CD14-positive monocyte (primary cell): ENCODE data around the gene PCOLCE2. TPM values are rescaled to one million over a fixed set of nuclear protein-coding genes. Genes with fewer than 3 reads are reported as not detected.

Experiments used
- DNase-seq, 3 donors: peaks; one replicate each; pipeline ENCODE4 v3.0.0-alpha.2; 2011 to 2022
- H2AFZ ChIP-seq: 2 replicates; pipeline ENCODE4 v1.6.0; 2012; ENCODE audit warnings: mild to moderate bottlenecking, low read depth, low read length, inconsistent platforms; ENCODE audit not compliant: insufficient read depth, poor library complexity, severe bottlenecking
- H3K27ac ChIP-seq, 2 donors: 1 replicate in 1 of 2; 2 replicates in 1 of 2; pipeline ENCODE4 v1.5.1; 2012 to 2013; ENCODE audit warnings: low read length in 2 of 2, control low read depth in 1 of 2, inconsistent platforms in 1 of 2, low read depth in 1 of 2, mild to moderate bottlenecking in 1 of 2
- H3K27me3 ChIP-seq, 2 donors: one replicate each; pipeline versions ENCODE4 v1.6.0 to v1.6.1; 2011 to 2013; ENCODE audit warnings: low read length in 2 of 2; ENCODE audit not compliant: control insufficient read depth in 2 of 2, insufficient read depth in 2 of 2
- H3K36me3 ChIP-seq, 2 donors: replicated peaks in 1 of 2; 1 replicate in 1 of 2; 2 replicates in 1 of 2; pipeline versions ENCODE4 v1.5.1 to v1.6.1; 2012 to 2013; ENCODE audit warnings: low read length in 2 of 2, control low read depth in 1 of 2, inconsistent platforms in 1 of 2, mild to moderate bottlenecking in 1 of 2; ENCODE audit not compliant: insufficient read depth in 2 of 2, control insufficient read depth in 1 of 2
- H3K4me1 ChIP-seq, 2 donors: 1 replicate in 1 of 2; 2 replicates in 1 of 2; pipeline versions ENCODE4 v1.5.1 to v1.6.1; 2012 to 2013; ENCODE audit warnings: low read length in 2 of 2, control low read depth in 1 of 2, inconsistent platforms in 1 of 2, mild to moderate bottlenecking in 1 of 2, moderate library complexity in 1 of 2; ENCODE audit not compliant: insufficient read depth in 2 of 2, control insufficient read depth in 1 of 2
- H3K4me2 ChIP-seq: replicated peaks from 2 replicates; pipeline ENCODE3; 2012; ENCODE audit warnings: low read length, moderate library complexity, mild to moderate bottlenecking; ENCODE audit not compliant: poor library complexity, severe bottlenecking; ENCODE audit errors: extremely low read depth
- H3K4me3 ChIP-seq, 3 experiments: fragments of 200-600 bp in 1 of 3; sonication (generic) in 1 of 3; replicated peaks in 1 of 3; 1 replicate in 2 of 3; 2 replicates in 1 of 3; pipeline ENCODE4 v1.5.1; 2011 to 2013; ENCODE audit warnings: low read length in 3 of 3, mild to moderate bottlenecking in 3 of 3, control low read depth in 2 of 3, low read depth in 2 of 3, inconsistent platforms in 1 of 3, moderate library complexity in 1 of 3
- H3K79me2 ChIP-seq: 2 replicates; pipeline ENCODE4 v1.6.0; 2012; ENCODE audit warnings: mild to moderate bottlenecking, control low read depth, inconsistent platforms, low read length, moderate library complexity; ENCODE audit not compliant: insufficient read depth
- H3K9ac ChIP-seq: 2 replicates; pipeline ENCODE4 v1.6.0; 2017; ENCODE audit warnings: low read length, mild to moderate bottlenecking; ENCODE audit not compliant: insufficient read depth, poor library complexity, severe bottlenecking
- H3K9me3 ChIP-seq, 2 donors: replicated peaks in 1 of 2; 1 replicate in 1 of 2; 2 replicates in 1 of 2; pipeline versions ENCODE4 v1.5.1 to v1.6.1; 2012 to 2013; ENCODE audit warnings: low read length in 2 of 2, control low read depth in 1 of 2; ENCODE audit not compliant: control insufficient read depth in 1 of 2, insufficient read depth in 1 of 2
- H4K20me1 ChIP-seq: 2 replicates; pipeline ENCODE4 v1.6.0; 2012; ENCODE audit warnings: mild to moderate bottlenecking, low read length, control low read depth, moderate library complexity; ENCODE audit not compliant: insufficient read depth
- H3K27ac Mint-ChIP-seq, 7 donors: one replicate each; pipeline ENCODE4 v1.8.0; 2020; ENCODE audit warnings: mild to moderate bottlenecking in 7 of 7, mixed read lengths in 7 of 7, moderate library complexity in 6 of 7, inconsistent platforms in 2 of 7
- H3K27me3 Mint-ChIP-seq, 3 donors: one replicate each; pipeline ENCODE4 v1.8.0; 2021 to 2022; ENCODE audit warnings: low read depth in 3 of 3, mild to moderate bottlenecking in 3 of 3, mixed read lengths in 3 of 3, moderate library complexity in 3 of 3, inconsistent platforms in 1 of 3
- H3K36me3 Mint-ChIP-seq, 2 donors: one replicate each; pipeline ENCODE4 v1.8.0; 2020; ENCODE audit warnings: mixed read lengths in 2 of 2, inconsistent platforms in 1 of 2, mild to moderate bottlenecking in 1 of 2
- H3K4me1 Mint-ChIP-seq: one replicate; pipeline ENCODE4 v1.8.0; 2020; ENCODE audit warnings: mild to moderate bottlenecking, mixed read lengths
- H3K4me3 Mint-ChIP-seq, 2 donors: one replicate each; pipeline ENCODE4 v1.8.0; 2020; ENCODE audit warnings: mild to moderate bottlenecking in 2 of 2, mixed read lengths in 2 of 2, moderate library complexity in 1 of 2
- H3K9me3 Mint-ChIP-seq, 7 donors: one replicate each; pipeline ENCODE4 v1.8.0; 2020 to 2022; ENCODE audit warnings: mixed read lengths in 7 of 7, mild to moderate bottlenecking in 6 of 7, moderate library complexity in 6 of 7, inconsistent platforms in 2 of 7
- WGBS: methylation state at CpG from one replicate; pipeline ENCODE4 v1.1.5; 2013; ENCODE audit warnings: missing lambda C conversion rate; ENCODE audit not compliant: insufficient coverage; 5-methylcytosine and 5-hydroxymethylcytosine counted together
- intact Hi-C, 2 donors: fragments of 100-400 bp; cut with micrococcal nuclease; formaldehyde crosslinking; loops; one replicate each; pipeline versions ENCODE4 v1.15.0 to v1.15.1; 2023
- polyA plus RNA-seq, 3 donors: library from polyadenylated mRNA; depleted of rRNA in 1 of 3; unstranded in 2 of 3; stranded (reverse) in 1 of 3; fragments of 300-500 nt in 2 of 3; fragments of >200 nt in 1 of 3; fragmentation: Illumina TruSeq in 2 of 3; gene quantifications; 1 replicate in 2 of 3; 2 replicates in 1 of 3; pipeline ENCODE4 v1.2.3, GENCODE V29; 2012 to 2021
- TF ChIP-seq, protein P1 (sequence below): fragments of 200-600 bp; IDR thresholded peaks from one replicate; pipeline ENCODE4 v1.8.0; 2022; ENCODE audit warnings: antibody characterized with exemption, mild to moderate bottlenecking

PCOLCE2 gene
- polyA plus RNA-seq, 3 donors: not detected

DNA sequence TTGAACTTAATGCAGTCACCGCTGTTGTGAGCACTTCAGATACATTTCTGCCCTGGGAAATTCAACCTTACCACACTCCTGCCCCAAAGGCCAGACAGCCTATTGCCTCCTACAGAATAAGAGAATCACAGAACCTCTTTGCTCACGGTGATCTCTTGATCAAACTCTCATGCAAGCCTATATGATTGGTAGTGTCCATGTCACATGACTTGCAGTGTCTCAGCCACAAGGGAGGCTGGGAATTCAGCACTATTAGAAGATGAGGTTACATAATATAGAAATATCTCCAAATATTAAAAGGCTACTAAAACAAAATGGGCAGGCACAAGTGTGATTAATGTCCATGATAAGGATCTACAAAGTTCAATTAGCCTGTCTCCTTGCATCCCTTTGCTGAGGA is 3.8 kb upstream of the PCOLCE2 start:
- Mint-ChIP-seq H3K4me3 (no peak overlapping the region), H3K36me3 (no peaks in the 10 kb centered on the region), H3K4me1 (peaks cover 10% of the 10 kb centered on the region), H3K27ac (no peak overlapping the region), H3K9me3 (peaks cover 0 to 7% (median 0%) of the 10 kb centered on the region in 7 donors), H3K27me3 (peaks cover 23 to 35% (median 28%) of the 10 kb centered on the region in 3 donors)
- H3K79me2 ChIP-seq: no peaks in the 10 kb centered on the region
- peaks cover 13 to 18% of the 10 kb centered on the region in 2 donors for H3K4me1 ChIP-seq
- TF ChIP-seq, protein P1, sequence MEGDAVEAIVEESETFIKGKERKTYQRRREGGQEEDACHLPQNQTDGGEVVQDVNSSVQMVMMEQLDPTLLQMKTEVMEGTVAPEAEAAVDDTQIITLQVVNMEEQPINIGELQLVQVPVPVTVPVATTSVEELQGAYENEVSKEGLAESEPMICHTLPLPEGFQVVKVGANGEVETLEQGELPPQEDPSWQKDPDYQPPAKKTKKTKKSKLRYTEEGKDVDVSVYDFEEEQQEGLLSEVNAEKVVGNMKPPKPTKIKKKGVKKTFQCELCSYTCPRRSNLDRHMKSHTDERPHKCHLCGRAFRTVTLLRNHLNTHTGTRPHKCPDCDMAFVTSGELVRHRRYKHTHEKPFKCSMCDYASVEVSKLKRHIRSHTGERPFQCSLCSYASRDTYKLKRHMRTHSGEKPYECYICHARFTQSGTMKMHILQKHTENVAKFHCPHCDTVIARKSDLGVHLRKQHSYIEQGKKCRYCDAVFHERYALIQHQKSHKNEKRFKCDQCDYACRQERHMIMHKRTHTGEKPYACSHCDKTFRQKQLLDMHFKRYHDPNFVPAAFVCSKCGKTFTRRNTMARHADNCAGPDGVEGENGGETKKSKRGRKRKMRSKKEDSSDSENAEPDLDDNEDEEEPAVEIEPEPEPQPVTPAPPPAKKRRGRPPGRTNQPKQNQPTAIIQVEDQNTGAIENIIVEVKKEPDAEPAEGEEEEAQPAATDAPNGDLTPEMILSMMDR: no peak
- H3K9ac ChIP-seq: no peak overlapping the region
- H3K4me3 ChIP-seq: no peak overlapping the region
- H3K4me2 ChIP-seq: no peak overlapping the region
- no peak for DNase-seq
- peak overlapping the region; percentile 21 for H2AFZ ChIP-seq
- intact Hi-C loops: no loop called here
- H3K27ac ChIP-seq: no peak overlapping the region
- H3K9me3 ChIP-seq: no peaks in the 10 kb centered on the region
- H3K27me3 ChIP-seq: peaks cover 15 to 31% of the 10 kb centered on the region in 2 donors
- no CpG with 5 or more reads among the region's 2 CpGs for WGBS
- H3K36me3 ChIP-seq: no peaks in the 10 kb centered on the region
- no peaks in the 10 kb centered on the region for H4K20me1 ChIP-seq

DNA sequence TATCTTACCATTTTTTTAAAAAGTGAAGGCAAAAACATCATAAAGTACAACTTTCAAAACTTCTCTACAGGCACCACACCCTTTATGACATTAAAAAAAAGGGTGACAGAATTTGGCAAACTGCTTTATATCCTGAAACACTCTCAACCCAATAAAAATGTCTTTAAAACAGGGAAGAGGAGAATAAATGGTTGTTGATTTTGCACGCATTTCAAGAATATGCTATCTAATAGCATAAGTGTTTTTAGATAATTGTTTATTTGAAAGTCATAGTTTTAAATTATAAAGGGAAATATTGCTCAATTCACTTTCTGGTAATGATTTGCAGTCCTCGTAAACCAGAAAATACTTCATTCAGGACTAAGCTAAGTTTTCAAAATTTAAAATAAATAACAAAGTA is 1.7 kb upstream of the PCOLCE2 start:
- Mint-ChIP-seq H3K4me3 (peak overlapping the region in 1 of 2 donors; percentile 46), H3K4me1 (peaks cover 10% of the 10 kb centered on the region), H3K27me3 (peaks cover 31 to 42% (median 36%) of the 10 kb centered on the region in 3 donors), H3K27ac (no peak overlapping the region), H3K9me3 (peaks cover 0 to 6% (median 0%) of the 10 kb centered on the region in 7 donors), H3K36me3 (no peaks in the 10 kb centered on the region)
- no CpG with 5 or more reads among the region's 2 CpGs for WGBS
- Histone ChIP-seq H3K4me3 (no peak overlapping the region), H2AFZ (no peak overlapping the region), H3K9me3 (no peaks in the 10 kb centered on the region), H3K9ac (no peak overlapping the region), H3K79me2 (no peaks in the 10 kb centered on the region), H4K20me1 (no peaks in the 10 kb centered on the region), H3K36me3 (no peaks in the 10 kb centered on the region), H3K27ac (no peak overlapping the region), H3K27me3 (peaks cover 18 to 39% of the 10 kb centered on the region in 2 donors), H3K4me1 (peaks cover 13 to 18% of the 10 kb centered on the region in 2 donors), H3K4me2 (no peak overlapping the region)
- no peak for DNase-seq
- TF ChIP-seq, protein P1: no peak
- intact Hi-C loops: no loop called here
